ENCODE results near the gene ZC3H10. TPM values are rescaled to one million over a fixed set of nuclear protein-coding genes. Genes with fewer than 3 reads are reported as not detected.

The ZC3H10 gene
- total and polyA plus RNA-seq, 2 of the 13 experiments (the other 11 are each of a cell fraction or from before 2014, with no cell fraction given), result 0.70 to 2.3 TPM

DNA sequence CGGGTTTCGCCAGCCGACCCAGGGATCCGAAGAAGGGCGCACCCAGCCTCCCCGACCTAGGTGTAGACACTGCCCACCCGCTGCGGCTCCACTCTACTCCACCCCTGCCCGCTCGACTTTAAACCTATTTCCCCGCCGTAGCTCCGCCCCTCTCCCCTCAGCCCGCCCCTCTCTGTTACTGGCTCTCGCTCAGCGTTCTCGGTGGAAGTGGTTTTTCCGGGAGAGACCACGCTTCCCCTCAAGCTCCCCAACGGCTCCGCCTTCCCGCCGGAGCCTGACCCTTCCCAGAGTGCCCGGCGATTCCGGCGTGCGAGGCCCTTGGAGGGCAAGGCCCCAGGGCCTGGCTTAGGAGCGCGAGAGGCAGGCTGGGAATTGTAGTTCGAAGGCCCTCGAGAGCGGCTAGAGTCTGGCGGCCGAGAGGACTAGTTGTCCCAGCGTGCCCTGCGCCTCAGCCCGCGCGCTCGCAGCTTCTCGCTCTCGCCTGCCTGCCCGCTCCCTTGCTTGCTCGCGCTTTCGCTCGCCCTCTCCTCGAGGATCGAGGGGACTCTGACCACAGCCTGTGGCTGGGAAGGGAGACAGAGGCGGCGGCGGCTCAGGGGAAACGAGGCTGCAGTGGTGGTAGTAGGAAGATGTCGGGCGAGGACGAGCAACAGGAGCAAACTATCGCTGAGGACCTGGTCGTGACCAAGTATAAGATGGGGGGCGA, 13.8 kb upstream of the ZC3H10 start, which contains the start of gene PA2G4 (continued):
- peak; percentile 91; the same call in 1 of the 2 replicates for TF ChIP-seq ZBTB4 (CRISPR knock-in tag; IDR thresholded peaks at IDR 0.05; ENCODE audit: borderline replicate concordance)
- peak; percentile 97 for TF ChIP-seq DR1 (CRISPR knock-in tag; IDR thresholded peaks at IDR 0.05)
- TF ChIP-seq PITX1 (CRISPR knock-in tag; IDR thresholded peaks at IDR 0.05), result peak; percentile 94
- no peak for TF ChIP-seq RORA (CRISPR knock-in tag; IDR thresholded peaks at IDR 0.05)
- peak; percentile 18; the same call in 1 of the 2 replicates for TF ChIP-seq ZMAT3 (CRISPR knock-in tag; conservative IDR thresholded peaks at IDR 0.05)
- TF ChIP-seq STAG1 (CRISPR knock-in tag; IDR thresholded peaks at IDR 0.05), result 0 out of 2 replicates have a peak, but pooled peaks have one; percentile 1
- no peak for TF ChIP-seq MAFF (IDR thresholded peaks at IDR 0.05; ENCODE audit: low read depth, low read length)
- peak; percentile 100 for TF ChIP-seq KDM2A (CRISPR knock-in tag; IDR thresholded peaks at IDR 0.05; ENCODE audit: borderline replicate concordance, low read depth)
- peak; percentile 83 for TF ChIP-seq SMYD3 (CRISPR knock-in tag; IDR thresholded peaks at IDR 0.05)
- TF ChIP-seq, protein P1, sequence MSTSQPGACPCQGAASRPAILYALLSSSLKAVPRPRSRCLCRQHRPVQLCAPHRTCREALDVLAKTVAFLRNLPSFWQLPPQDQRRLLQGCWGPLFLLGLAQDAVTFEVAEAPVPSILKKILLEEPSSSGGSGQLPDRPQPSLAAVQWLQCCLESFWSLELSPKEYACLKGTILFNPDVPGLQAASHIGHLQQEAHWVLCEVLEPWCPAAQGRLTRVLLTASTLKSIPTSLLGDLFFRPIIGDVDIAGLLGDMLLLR (CRISPR knock-in tag; IDR thresholded peaks at IDR 0.05), result no peak
- peak; percentile 90; the same call in 1 of the 2 replicates for TF ChIP-seq ZFP90 (CRISPR knock-in tag; IDR thresholded peaks at IDR 0.05; ENCODE audit: borderline replicate concordance)
- peak; percentile 99 for TF ChIP-seq ZNF335 (CRISPR knock-in tag; IDR thresholded peaks at IDR 0.05)
- TF ChIP-seq SOX6 (IDR thresholded peaks at IDR 0.05), result no peak
- peak; percentile 80 for TF ChIP-seq SOX6 (CRISPR knock-in tag; IDR thresholded peaks at IDR 0.05)
- no peak for TF ChIP-seq ZNF282 (IDR thresholded peaks at IDR 0.05; ENCODE audit: partially characterized antibody)
- TF ChIP-seq ZNF891 (CRISPR knock-in tag; IDR thresholded peaks at IDR 0.05), result peak; percentile 46; the same call in 1 of the 2 replicates
- TF ChIP-seq ZNF589 (CRISPR knock-in tag; conservative IDR thresholded peaks at IDR 0.05), result peak; percentile 36; the same call in 1 of the 2 replicates
- TF ChIP-seq KDM5B (CRISPR knock-in tag; IDR thresholded peaks at IDR 0.05; ENCODE audit: borderline replicate concordance), result peak; percentile 86
- no peak for TF ChIP-seq MATR3 (CRISPR knock-in tag; IDR thresholded peaks at IDR 0.05)
- TF ChIP-seq THAP7 (CRISPR knock-in tag; IDR thresholded peaks at IDR 0.05), result no peak; the same call in 1 of the 2 replicates
- TF ChIP-seq MED8 (CRISPR knock-in tag; IDR thresholded peaks at IDR 0.05; ENCODE audit: insufficient replicate concordance), result peak; percentile 48
- TF ChIP-seq ZNF782 (CRISPR knock-in tag; IDR thresholded peaks at IDR 0.05; ENCODE audit: borderline replicate concordance), result no peak
- peak; percentile 84 for TF ChIP-seq ESRRA (CRISPR knock-in tag; IDR thresholded peaks at IDR 0.05; ENCODE audit: low read depth)
- TF ChIP-seq HOXD1 (CRISPR knock-in tag; IDR thresholded peaks at IDR 0.05), result peak; percentile 54; the same call in 1 of the 2 replicates
- peak; percentile 26 for TF ChIP-seq SKI (IDR thresholded peaks at IDR 0.05; ENCODE audit: partially characterized antibody)

Data from HepG2 (cell line).